NB4 (cell line): ENCODE results near the gene CABP2.

Experiments
- CTCF ChIP-seq: IDR thresholded peaks from one replicate; pipeline ENCODE4 v1.5.1; 2012; ENCODE audit warnings: low read depth, low read length
- MAX ChIP-seq: IDR thresholded peaks from 2 replicates; pipeline ENCODE4 v1.6.1; 2011; ENCODE audit warnings: low read depth, low read length
- MYC ChIP-seq: IDR thresholded peaks from 2 replicates; pipeline ENCODE4 v1.6.1; 2011; ENCODE audit warnings: low read depth, low read length
- POLR2A ChIP-seq: IDR thresholded peaks from 2 replicates; pipeline ENCODE4 v1.6.1; 2011; ENCODE audit warnings: mild to moderate bottlenecking; ENCODE audit not compliant: insufficient read length; ENCODE audit errors: extremely low read depth

DNA sequence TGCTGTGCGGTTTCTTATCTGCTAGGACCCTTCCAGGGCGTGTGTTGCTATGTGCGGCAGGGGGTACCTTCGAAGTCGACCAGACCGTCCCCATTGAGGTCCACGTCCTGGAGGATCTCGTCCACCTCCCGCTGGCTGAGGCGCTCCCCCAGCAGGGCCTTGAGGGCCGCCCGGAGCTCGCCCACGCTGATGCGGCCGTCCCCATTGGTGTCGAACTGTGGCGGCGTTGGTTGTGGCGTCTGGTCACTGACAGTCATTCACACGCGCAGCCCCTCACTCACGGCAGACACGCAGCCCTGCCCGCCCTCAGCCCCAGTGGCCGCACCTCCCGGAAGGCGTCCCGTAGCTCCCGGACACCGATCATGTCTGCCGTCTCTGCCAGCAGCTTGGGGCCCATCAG, 3.5 kb downstream of the CABP2 start:
- TF ChIP-seq CTCF (no peak), POLR2A (no peak), MYC (no peak), MAX (no peak)
